NOMO-1 (cell line): ENCODE results near the gene NCOA4.
"Not testable (repeated sequence)": the region's sequence is repeated elsewhere in the genome, so short reads cannot be mapped to it uniquely, and the experiment has no call there.

Experiments used
- DNase-seq, 2 experiments: peaks; one replicate each; lab custom pipeline; 2025; ENCODE audit not compliant: unreplicated experiment in 2 of 2; lab: John Stamatoyannopoulos, UW

NCOA4 gene

DNA sequence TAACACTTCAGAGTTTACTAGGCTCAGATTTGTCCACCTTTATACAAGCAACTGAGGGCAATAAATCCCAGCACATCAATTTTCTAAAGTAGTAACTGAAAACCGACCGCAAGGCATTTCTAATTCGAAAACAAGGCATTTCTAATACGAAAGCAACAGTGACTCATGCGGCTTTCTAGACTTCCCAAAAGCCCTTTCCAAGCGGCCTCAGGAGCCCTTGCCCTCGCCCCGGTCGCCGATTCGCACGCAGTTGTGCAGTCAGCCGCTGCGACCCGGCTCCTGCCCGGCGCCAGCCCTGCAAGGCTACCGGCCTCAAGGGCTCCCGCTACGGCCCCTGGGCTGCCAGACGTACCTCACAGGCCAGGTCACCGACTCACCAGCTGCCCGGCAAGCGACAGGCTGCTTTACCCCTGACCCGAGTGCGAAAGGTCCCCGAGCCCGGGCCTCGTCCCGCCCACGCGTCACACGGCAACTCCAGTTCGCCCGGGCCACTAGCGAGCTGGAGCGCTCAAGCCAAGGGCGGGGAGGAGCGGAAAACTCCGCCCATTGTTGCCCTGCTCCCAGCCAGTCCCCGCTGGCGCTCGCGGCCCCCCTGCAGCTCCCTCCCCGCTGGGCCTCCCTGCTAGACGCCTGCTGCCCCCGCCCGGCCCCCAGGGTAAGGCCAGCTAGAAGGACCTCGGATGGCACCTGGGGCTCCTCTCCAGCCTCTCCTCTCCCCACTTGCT lies 7.3 kb downstream of the NCOA4 start:
- peak; percentile 88 to 91 for DNase-seq

DNA sequence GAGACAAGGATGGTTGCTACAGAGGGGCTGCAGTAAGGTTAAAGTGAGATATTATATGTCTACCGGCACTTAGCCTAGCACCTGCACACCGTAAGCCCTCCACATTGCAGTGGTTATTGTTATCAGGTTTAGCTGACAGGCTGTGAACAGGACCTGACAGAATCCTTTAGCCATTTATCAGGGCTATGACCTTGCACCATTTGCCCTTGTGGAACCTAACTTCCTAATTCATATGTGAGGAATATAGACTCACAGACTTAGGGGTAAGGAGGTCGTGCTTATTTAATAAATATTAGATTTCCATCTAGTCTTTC lies 10.1 kb downstream of the NCOA4 start:
- DNase-seq: no peak

DNA sequence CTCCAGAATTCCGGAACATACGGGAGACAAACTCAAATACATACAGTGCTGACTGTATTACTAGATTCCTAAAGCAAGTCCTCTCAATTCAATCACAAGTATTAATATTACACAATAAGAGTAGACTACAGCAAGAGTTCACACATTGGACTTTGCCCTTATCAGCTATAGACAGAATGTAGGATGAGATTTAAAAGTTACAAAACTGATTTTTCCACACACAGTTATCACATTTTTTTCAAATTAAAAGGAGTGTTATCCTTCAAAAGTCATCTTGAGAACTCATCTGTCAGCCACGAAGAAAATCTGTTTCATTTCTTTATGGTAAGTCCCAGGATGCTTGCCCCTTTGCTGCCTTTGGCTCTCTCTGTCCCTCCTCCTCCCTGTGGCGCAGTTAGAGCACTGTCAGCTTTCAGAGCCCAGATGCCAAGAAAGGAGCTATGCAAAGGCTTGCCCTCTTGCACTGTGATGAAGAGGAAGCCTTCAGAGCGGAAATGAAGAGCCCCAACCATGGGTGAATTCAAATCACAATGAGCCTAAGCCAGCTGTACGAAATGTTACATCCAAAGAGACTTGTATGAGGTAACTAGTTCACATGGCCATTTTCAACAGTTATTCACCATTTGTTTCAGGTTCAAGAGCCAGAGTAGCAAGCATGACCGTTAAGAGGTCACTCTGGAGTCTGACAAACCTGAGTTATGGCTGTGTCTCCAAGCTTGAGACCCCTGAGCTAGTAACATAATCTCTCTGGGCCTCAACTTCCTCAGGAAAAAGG lies 10.7 kb downstream of the NCOA4 start:
- peak; percentile 31 to 37 for DNase-seq

DNA sequence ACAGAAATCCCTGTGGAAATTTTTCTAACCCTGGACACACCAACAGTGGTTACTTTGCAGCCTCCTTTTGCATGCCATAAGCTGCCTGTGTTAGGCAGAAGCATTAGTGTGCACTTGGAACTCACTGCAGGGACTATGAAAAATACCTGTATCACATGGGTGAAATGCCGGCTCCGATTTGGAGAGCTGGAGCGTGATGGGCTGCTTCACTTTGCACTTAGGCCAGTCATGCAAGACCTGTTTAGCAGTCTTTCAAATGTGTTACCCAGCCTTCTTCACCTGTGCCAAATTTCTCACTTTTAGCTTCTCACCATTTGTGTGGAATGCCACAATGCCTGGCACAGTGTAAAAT lies 11.3 kb downstream of the NCOA4 start:
- no peak for DNase-seq

DNA sequence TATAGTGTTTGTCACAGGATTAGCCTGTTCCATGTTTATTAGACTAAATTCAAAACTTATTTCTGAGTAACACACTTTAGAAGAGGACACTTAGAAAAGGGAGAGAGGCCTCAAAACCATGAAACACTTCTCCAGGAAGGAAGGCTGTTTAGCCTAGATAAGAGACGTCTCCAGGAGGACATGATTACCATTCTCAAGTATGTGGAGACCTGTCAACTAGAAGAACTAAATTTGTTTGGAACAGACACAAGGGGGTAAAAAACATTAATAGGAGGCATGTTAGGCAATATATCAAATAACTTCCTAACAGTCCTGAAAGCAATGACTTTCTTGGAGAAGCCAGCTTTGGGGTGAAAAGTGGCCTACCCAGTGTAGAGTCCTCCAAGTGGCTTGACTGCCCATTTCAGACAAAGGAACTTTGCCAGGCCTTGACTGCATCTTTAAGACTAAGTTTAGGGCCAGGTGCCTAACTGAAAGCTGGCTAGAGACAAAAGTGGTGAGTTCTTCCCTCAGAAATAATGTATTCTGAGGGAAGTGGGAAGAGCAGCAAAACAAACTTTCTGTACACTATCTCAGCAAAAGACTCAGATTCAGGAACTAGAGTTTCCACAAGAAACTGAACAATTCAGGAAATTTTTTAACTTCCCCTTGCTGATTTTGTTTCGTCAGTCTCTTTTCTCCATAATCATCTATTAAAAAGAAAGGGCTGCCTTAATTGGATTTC lies 11.8 kb downstream of the NCOA4 start:
- DNase-seq: no peak

DNA sequence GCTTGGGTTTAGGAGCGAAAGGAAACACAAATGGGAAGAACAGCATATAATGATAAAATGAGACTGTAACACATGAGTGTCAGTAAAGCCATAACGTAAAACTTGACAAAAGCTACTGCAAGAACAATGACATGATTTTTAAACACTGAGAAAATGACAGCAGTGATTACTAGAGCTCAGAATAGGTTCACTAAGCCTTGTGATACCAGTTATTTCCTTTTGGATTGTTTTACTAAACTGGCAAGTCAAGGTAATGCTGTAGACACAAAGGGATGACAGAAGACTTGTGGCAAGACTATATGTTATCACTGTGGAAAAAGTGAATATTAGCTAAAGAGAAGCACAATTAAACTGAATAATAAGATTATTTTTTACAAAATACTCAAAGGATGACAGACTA lies 12.7 kb downstream of the NCOA4 start:
- no peak for DNase-seq

DNA sequence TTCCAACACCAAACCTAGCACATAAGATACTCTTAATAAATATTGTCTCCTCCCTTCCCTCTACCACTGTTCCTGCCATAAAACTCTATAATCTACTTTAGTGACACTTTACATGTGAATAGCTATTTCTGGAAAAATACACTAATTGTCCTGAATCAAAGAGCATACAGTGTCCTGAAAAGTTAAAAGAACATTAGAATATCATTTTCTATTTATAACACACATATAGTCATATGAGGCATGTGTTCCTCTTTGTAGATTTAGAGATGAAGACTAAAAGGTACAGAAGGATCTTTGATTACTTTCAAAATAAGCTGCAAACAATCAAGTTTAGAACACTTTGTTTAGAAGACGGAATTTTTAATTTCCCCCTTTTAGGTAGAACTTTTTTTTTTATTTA lies 13.6 kb downstream of the NCOA4 start:
- DNase-seq: no peak

DNA sequence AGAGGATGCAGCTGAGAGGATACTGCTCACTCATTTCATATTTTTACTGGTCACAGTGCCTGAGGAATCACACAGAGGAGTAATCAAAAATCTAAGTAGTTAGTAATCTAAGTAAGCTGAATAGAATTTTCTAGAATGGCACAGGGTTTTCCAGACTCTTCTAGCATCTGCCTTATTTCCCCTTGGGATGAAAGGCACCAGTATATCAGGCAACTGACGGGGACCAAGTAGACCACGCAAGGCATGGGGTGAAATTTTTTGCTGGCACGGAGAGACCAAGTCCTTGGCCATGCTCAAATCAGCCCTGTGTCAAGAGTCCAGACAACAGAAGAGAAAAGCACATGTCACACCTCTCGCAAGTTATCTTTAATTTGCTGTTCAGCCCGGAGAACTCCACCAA lies 14.2 kb downstream of the NCOA4 start:
- DNase-seq: no peak

DNA sequence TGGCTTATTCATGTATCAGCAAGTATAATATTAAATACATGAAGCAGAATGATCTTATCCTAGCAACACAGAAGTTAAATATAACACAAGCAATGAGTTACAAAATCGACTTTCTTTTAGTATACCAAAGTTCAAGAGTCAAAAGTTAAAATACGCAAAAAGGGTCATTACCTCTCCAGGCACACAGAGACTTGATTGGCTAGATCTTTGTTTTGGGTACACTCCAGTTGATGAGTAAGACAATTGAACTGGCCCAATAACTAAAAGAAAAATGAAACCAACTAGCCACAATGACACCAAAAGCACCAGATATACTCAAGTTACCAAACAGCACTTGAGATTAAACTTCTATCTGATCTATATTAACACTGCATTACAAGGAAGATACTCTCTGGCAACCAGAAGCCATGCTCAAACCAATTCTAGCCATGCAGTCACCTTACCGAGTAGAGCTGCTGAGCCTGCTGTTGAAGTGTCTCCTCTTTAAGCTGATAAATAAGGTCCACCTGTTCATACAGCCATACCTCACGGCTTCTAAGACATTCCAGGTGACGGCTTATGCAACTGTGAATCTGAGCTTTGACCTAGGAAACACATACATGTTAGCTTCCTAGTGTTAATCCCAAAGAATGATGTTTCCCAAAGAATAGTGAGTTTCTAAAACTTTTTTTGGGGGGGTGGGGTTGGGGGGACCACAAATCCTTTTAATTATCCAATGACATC lies 15.6 kb downstream of the NCOA4 start:
- DNase-seq: no peak

DNA sequence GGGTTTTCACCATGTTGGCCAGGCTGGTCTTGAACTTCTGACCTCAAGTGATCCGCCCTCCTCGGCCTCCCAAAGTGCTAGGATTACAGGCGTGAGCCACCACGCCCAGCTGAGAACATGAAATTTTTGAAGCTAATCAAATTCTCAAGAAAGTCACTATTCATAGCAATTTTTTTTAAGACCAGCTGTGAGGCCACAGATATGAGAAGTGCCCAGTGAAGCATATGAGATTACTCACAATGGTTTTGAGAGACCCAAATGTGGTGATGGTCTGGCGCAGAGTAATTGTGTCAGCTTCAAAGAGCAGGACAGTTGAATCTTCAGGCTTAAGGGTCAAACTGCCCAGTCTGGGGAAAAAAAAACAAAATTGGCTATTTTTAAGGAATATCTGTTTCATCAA lies 16.2 kb downstream of the NCOA4 start:
- DNase-seq: no peak

DNA sequence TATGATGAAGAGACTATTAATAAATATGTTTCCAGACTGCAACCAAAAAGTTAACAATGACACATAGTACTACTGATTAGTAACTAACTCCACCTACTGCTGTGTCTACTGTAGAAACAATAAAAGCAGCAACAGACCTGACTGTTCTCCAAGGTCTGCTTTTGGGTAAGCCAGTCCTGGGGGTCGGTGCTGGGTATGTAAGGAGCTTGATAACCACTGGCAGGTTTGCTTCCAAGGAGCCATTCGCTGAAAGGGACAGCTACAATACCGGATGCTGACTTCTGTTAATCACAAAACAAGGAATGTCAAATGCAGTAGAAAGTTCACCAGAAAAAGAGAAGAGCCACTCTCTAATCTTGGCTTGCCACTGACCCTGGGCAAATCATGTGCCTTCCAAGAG lies 17.7 kb downstream of the NCOA4 start:
- DNase-seq: no peak

DNA sequence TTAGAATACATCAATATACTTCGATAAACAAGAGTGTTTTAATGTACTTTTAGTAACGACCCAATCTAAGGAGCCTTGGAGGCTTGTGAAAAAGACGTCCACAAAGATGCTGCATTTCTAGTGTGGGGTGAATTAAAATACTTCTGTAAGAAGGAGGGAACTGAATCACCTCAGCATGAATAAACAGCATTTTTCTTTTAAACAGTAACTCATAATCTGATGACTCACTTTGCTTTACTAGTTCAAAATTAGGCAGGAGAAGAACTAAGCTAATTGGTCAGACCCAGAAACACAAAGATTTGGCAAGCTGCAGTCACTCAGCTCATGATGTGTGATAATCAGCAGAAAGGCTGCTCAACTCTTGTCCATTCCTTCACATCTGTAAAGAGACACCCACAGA lies 24.2 kb downstream of the NCOA4 start:
- no peak for DNase-seq

DNA sequence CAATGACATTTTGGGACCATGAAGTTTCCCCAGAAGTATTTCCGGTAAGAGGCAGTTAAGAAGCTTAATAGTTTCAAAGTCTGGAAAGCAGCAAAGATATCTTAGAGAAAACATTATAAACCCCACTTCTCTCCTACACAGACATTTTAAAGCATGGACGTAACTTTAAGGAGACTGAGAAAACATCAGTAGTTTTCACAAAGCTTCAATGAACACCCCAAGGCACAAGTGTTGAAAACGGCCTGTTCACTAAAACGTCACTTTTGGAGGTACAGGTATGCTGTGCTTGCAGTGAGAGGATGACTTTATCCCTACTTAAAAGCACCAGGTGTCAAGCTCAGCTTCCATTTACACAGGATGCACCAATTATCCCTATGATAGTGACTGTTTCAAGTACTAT lies 25.0 kb downstream of the NCOA4 start:
- no peak for DNase-seq

DNA sequence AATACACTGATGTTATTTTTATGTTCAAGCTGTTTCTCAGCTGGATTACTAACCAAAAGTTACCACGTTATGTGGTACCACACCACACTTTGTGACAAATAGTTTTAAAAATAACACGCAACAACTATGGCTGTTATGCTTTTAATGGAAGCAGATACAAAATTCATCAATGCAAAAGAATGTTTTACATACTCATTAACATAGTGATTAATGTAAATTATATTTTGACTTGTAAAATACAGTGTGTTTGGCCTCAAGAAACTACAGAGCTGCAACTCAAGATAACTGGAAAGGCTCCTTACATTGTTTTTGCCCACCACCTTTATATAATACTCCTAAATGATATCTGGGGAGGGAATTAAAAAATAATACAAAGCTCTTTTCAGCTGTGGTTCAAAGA lies 25.5 kb downstream of the NCOA4 start:
- DNase-seq: no peak

DNA sequence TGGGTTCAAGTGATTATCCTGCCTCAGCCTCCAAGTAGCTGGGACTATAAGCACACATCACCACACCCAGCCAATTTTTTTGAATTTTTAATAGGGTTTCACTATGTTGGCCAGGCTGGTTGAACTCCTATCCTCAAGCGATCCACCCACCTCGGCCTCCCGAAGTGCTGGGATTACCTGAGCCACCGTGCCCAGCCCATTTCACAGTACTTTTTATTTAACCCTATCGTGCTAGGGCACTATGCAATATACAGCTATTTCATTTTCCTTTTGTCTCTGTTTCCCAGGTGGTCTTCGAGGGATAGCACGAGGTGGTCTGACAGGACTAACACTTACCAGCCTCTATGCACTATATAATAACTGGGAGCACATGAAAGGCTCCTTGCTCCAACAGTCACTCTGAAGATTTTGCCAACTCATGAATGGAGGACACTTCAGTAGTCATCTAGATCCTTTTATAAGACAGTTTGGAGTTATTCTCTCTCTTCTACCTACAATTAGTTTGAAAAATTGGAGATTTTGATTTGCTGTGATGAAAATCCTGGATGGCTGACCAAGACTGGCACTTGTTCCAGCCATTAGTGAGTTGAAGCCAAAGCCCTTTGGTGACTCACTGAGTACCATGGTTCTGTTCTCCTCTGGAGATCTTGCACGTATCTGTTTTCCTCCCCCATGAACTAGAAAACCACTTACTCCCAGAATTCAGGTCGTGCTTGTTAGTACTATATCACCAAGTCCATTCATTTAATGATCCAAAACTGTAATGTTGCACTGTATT lies 27.3 kb downstream of the NCOA4 start:
- DNase-seq: no peak

DNA sequence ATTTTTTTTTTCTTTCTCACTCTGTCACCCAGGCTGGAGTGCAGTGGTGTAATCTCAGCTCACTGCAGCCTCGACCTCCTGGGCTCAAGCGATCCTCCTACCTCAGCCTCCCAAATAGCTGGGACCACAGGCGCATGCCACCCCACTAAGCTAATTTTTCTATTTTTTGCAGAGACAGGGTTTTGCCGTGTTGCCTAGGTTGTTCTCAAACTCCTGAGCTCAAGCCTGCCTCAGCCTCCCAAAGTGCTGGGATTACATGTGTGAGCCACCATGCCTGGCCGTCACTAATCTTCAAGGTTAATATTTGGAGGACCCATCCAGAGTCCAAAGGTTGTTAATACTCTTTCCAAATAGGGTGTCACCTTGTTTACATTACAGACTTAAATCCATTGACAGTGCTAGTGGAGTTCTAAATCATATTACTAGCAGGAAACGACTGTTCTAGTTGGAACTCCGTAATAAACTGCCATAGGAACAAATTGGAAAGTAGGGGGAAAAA lies 28.2 kb downstream of the NCOA4 start:
- DNase-seq: not testable (repeated sequence)

DNA sequence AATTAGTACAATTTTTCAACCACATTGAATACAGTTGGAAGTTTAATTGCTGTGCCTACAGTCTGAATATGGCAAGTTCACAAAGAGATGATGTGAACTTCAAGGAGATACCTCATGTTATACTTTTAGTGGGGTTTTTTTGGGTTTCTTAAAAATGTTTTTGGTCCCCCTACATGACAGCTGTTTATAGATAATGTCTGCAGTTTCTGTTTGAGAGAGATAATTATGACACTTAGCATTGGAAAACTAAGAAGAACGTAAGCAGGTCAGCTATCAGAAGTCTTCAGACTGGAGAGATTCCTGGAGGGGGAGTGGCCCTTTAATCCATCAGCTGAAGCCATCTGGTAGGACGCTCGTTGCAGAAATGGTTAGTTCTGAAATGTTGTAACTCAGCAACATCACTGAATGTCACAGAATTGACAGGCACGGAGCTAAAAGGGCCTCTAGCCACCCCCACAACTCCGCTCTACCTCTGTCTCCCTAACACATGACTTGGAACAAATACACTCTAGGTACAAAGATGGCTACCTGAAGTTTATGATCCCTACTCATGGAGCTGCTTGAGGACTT lies 29.2 kb downstream of the NCOA4 start:
- DNase-seq: no peak

DNA sequence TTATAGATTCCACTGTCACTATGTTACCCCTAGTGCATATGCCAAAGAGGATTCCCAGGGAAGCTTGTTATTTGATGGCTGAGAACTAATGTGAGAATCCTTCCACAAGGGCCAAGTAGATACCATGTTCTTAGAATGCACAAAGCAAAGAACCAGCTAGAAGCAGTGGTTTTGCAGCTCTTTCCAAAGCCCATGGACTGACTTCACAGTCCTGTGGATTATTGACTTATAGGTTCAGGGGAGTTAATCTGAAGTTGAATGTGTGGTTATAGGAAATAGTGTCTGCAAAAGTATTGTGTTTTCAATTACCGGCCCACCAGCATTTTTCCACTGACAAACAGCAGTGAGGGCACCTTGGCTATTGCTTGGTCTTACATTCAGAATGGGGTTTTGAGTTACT lies 29.9 kb downstream of the NCOA4 start:
- no peak for DNase-seq

DNA sequence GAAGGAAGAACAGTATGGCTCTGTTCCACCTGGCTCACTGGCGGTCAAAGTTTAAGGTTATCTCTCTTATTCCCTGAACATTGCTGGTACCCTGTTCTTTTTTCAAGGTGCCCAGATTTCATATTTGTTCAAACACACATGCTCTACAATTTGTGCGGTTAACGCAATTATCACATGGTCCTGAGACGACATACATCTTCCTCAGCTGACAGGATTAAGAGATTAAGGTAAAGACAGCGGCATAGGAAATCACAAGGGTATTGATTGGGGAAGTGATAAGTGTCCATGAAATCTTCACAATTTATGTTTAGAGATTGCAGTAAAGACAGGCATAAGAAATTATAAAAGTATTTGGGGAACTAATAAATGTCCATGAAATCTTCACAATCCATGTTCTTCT lies 30.5 kb downstream of the NCOA4 start:
- DNase-seq: not testable (repeated sequence)
